Eye (tissue), 1 donor: Measurements from ENCODE around the gene OPN1SW.

ENCODE experiments used
- DNase-seq: peaks from one replicate; pipeline ENCODE4 v3.0.0-alpha.2; 2015

OPN1SW gene

DNA sequence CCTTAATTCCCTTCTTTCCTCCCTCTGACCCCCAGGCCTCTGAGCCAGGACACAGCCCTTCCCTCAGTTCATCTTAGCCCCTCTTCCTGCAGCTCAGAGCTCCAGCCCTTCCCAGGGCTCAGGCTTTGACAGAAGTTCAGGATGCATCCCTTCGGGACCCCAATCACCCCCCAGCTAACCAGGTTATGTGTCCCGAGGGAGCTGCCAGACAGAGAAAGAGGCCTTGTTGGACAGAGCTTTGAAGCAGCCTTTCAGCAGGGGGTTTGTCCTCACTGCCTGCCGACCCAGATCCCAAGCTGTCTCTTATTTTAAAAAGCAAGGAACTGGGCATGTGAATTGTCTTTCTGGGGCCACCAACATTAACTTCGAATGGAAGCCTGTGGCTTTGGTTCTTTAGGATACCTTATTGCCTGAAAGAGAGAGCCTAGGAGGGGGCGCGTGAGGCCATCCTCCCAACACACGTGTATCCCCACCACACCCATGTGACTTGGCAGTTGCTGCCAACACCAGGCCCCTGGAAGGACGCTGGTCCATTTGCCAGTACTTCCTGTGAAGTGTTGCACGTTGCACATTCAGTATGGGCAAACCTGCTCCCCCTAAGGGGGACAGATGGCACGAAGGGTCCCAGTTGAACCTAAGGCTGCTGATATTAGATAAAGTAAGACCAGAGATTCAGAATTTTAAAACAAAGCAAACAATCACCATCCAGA is 17.0 kb upstream of the OPN1SW start:
- DNase-seq: no peak

DNA sequence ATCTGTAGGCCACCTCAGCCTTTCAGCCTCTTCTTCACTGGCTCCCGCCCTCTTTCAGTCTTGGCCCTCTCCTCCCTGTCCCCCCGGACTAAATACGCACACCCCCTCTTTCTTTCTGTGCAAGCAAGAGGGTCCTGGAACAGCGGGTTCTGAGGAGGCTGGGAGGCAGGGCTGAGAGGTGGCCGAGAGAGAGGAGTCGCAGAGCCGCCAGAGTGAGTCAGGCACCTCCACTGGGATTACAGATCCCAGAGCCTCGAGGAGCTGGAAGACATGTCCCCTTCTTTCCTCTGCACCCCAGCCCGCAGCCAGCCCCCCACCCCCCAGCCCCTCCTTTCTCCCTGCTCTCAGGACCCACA is 16.4 kb upstream of the OPN1SW start:
- DNase-seq: no peak

DNA sequence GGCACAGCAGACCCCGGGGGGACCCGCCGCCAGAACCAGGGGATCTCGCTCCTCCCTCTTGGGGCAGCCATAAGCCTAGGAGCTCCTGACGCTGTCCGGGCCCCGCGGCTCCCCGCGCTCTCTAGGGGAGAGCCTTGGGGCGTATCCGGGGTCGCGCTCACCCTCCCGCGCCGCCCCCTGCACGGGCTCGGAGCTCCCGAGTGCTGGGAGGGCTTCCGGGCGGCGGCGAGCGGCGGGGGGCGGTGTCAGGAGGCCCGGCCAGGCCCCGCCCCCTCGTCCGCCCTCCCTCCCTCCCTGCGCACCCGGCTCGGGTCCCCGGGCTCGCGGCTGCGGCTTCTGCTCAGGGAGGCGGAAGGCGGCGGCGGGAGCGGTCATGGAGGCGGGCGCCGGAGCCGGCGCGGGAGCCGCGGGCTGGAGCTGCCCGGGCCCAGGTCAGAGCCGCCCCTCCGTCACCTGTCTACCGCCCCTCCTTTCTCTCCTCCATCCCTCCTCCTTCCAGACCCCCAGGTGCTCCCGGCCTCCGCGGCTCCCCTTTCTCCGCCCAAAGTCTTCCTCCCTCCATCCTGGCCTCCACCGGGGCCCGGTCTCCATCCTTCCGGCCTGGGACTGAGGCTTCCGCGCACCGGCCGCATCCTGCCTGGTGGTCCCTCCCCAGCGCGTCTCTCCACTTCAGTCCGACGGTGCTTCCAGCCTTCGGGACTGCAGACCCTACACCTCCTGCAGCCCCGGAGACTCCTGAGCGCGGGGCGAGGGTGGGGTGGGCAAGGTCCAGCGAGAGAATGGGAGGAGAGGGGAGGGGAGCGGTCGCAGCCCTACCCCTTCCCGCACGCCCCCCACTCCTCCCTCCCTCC is 15.8 kb upstream of the OPN1SW start, which contains the start of gene CCDC136:
TSS of gene CCDC136 (plus strand) at position 848 of the 851 bp plus-strand sequence. CDS start 444 bp downstream, outside the sequence.
- peak; percentile 82 for DNase-seq

DNA sequence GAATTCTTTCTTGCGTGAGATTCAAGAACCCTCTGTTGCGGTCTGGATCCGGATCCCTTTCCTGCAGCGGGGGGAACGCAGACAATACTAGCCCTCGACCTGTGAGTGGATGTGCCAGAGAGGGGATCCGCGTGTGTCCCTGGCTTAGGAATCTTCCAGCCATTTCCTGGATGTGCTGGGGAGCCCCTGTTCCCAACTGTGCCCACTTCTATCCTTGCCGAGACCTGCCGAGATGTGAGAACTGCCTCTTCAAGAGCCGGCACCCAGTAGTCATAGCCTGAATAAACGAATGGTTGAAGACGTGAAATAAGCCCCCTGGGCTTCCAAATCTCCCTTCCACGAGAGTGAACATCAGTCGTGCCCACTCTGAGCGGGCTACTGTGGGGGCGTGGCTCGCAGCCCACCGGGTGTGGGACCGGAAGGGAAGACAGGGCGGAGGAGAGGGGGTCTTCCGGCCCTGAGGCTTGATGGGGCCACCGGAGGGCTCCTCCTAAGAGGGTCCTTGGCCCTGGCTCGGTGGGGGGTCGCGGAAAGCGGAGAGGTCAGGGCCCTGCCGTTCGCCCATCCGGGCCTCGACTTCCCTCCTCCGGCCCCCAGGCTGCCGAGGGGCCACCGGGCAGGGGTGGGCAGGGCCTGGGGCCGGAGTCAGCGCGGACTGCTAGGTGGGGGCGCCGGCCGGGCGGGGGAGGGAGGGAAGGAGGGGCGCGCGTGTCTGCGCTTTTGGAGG is 14.9 kb upstream of the OPN1SW start:
- peak; percentile 81 for DNase-seq

DNA sequence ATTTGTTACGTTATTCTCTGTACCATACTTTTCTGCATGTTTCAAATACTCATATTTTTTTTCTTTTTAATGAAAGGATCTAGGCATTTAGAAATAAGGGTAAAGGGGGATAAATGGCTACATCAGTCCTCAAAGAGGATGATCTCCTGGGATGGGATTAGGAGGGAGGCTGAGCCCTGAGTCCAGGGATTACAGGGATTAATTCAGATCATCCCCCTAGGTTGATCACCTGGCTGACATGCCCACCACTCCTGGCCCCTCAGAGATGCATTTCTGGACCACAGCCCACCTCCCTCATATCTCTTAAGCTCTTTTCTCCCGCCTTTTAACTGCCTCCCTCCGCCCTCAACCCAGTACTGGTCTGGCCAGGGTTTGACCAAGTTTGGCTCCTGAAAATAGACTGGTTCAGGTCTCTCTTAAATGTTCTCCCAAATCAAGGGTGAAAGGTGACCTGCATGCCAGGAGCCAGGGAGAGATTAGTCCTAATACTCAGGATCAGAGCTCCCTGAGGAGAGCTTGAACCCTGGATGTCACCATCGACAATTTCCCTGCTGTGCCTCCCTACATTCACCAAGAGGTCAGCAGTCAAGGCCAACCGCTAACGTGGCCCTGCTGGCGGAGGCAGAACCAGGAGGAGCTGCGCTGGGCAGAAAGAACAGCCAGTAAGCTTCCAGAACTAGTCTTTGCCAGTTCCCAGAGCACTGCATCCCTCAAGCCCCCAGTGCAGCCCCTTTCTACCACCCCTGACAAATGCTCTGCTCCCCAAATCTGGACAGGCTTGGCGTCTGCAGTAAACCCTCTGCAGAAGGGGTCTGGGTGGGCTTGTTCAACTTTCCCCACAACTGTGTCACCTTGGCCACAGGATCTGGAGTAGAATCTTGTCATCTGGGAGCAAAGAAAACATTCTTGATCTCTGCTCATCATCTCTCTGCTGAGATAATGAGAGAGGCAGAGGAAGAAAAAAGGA is 13.1 kb upstream of the OPN1SW start:
- DNase-seq: no peak

DNA sequence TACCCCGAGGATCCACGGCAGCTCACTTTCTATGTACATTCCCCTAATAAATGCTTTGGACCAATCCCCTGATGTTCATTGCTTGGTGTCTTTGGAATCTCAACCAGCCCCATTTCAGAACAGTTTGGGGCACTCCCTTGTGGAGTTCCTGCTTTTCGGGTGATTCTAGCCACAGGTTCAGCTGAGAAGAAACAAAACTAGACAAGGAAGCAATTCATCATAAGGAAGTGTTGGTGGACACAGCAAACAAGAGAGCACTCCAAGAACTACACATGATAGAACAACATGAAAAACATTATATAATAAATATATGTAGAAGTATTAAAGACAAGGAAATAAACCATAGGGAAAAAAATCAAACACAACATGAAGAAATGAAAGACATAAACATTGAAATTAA is 10.1 kb upstream of the OPN1SW start:
- DNase-seq: no peak

DNA sequence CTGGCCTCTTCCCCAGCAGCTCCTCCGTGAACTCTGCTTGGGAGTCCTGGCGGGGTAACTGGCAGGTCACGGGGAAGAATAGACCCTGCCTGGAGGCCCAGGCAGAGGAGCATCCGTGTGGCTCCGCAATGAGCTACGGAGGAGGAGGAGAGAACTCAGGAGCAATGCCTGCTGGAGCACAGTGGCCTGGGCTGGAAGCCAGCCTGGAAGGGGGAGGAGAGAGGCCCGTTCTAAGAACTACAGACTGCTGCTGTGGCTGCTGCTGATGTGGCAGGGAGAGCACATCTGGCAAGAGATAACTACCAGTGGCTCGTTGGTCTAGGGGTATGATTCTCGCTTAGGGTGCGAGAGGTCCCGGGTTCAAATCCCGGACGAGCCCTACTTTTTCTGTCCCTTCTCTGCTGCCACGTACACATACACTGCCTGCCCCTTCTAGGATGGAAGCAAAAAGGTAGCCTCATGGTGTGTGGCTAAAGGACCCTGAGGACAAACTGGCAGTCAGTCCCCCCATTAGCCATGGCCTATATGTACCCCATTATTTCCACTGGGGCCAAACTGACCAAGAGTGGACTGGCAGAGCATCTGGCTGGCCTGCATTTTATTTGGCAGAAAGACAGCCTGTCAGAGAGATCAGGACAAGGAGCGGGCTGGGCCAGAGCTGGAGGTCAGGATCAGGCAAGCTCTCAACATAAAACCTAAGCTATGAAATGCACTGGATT is 7.7 kb upstream of the OPN1SW start:
- DNase-seq: peak; percentile 72

DNA sequence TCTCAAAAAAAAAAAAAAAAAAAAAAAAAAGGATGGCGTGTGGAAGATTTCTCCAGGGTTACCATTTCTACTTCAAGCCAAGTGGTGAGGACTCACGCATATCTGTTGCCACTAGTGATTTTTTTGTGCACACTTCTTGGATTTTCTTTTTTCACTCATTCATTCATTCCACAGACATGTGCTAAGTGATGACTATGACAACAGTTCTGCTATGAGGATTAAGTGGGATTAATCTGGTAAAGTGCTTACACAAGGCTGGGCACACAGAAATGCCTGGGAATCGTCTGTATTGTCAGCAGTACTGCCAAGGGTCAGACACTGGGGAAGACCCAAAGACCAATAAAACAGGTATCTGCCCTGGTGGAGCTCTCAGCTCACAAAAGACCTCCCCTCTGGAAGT is 6.3 kb upstream of the OPN1SW start:
- no peak for DNase-seq

DNA sequence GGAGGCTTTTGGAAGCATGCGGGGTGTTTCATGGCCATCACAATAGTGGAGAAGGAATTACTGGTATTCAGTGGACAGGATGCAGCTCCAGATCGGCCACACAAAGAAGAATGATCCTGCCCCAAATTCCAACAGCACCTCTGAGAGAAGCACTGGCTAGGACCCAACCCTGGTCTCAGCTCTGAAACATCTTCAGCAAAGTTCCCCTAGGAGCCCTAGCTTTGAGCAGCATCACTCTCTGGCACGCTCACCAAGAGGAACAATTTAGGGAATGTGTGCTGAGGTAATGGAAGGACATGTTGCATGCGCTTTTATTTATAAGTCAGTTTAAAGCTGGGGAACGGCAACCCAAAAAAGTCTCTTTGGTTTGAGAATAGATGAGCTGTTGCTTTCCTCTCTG is 5.5 kb upstream of the OPN1SW start:
- DNase-seq: no peak

DNA sequence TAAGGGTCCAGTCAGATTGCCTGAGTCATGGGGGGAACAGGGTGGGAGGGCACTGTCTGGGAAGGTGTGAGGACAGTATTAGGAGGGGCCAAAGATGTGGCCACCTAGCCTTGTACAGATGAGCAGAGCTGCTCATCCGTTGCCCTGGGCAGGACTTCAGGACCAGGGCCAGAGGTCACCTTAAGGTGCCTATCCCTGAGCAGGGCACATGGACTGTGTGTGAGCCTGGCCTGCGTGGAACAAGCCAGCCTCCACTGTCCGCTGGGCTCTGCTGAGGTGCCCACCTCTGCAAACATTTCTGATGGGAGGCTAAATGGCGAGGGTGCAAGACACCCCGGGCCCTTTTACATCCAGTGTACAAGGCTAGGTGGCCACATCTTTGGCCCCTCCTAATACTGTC is 3.4 kb upstream of the OPN1SW start:
- DNase-seq: no peak

DNA sequence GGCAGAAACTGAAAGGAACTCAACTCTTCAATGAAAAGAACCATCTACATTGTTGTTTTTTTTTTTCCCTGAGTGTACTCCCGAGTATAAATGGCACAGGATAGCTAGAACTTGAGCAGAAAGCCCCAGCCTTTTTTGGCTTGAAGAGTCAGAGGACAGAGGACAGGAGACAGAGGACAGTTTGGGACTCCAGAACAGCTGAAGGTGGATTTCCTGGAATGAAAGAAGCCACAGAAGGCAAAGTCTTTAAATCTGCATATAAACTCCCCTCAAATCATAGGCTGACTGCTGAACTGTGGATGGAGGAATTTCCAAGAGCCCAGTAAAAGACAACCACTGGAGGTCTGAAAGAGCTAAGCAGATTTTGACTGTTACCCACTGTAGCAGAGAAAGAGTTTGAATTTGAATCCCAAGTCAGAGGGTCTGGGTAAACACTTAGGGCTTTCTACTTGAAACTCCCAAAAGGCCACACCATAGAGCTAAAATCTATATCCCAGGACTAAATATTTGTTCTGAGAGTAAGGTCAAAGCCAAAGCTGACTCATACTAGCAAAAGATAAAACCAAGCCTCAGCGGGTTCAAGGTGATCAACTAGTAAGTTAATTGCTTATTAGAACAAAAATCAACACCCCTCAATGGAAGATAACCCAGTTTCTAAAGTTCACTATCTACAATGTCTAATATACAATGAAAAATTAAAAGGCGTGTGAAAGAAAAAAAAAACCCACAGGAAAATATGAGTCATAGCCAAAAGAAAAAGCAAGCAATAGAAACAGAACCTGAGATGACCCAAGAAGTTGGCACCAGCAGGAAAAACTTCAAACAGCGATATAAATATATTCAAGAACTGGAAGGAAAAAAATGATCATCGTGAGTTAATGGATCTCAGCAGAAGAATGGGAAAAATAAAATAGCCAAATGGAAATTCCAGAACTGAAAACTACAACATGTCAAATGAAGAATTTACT is 1.8 kb upstream of the OPN1SW start:
- no peak for DNase-seq

DNA sequence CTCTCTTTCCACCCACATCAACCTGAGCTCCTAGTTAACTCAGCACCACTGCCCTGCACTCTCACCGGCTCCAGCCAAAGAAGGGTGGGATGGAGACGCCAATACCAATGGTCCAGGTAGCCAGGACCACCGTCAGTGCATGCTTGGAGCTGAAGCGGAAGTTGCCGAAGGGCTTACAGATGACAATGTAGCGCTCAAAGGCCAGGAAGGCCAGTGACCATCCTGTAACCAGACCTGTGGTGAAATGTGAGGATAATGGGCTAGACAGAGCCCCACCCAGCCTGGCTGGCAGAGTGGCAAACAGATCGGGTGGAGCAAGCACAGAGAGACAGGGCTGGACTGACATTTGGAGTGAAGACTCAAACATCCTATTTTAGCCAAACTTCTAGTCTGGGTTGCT is 673 bp downstream of the OPN1SW start:
- DNase-seq: no peak

DNA sequence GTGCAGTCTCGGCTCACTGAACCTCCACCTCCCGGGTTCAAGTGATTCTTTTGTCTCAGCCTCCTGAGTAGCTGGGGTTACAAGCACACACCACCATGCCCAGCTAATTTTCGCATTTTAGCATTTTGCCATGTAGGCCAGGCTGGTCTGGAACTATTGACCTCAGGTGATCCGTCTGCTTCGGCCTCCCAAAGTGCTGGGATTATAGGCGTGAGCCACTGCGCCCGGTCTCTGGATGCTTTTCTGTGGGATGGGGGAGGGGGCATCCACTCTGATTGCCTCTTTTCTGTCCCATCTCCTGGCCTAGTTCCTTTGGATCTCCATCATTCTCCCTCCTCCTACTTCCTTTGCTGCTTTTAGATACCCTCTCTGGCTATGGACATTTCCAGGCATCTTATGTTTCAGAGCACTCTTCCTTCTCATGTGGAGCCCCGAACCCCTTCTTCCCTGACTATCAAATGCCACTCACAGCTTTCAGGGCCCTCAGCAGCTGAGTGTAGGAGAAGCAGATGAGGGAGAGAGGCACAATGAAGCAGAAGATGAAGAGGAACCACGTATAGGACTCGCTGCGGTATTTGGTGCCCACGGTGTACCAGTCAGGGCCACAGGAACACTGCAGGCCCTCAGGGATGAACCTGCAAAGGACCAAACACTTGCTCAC is 1.4 kb downstream of the OPN1SW start:
- no peak for DNase-seq

DNA sequence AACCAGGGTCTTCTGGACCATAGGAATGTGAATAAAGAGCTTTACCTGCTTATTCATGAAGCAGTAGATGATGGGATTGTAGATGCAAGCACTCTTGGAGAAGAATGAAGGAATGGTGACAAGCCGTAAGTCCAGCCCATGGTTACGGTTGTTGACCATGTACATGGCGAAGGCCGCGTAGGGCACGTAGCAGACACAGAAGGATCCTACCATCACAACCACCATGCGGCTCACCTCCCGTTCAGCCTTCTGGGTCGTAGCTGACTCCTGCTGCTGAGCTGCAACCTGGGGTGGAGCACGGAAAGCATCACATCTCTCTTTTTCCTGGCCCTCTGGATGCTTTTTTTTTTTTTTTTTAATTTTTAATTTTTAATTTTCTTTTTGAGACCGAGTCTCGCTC is 2.0 kb downstream of the OPN1SW start:
- DNase-seq: no peak

DNA sequence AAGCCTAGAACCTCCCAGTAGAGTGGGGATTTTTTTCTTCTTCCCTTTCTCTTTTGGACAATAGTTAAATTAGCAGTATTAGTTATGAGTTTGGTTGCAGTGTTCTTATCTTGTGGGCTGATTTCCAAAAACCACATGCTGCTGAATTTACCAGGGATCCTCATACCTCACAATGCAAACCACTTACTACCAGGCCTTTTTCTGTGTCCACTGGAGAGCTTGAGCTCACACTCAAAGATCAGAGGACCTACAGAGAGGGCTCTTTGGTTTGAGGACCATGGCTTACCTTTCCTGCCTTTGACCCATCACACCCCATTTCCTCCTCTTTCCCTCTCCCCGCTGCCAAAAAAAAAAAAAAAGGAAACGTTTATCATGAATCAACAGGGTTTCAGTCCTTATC is 5.4 kb downstream of the OPN1SW start:
- no peak for DNase-seq

DNA sequence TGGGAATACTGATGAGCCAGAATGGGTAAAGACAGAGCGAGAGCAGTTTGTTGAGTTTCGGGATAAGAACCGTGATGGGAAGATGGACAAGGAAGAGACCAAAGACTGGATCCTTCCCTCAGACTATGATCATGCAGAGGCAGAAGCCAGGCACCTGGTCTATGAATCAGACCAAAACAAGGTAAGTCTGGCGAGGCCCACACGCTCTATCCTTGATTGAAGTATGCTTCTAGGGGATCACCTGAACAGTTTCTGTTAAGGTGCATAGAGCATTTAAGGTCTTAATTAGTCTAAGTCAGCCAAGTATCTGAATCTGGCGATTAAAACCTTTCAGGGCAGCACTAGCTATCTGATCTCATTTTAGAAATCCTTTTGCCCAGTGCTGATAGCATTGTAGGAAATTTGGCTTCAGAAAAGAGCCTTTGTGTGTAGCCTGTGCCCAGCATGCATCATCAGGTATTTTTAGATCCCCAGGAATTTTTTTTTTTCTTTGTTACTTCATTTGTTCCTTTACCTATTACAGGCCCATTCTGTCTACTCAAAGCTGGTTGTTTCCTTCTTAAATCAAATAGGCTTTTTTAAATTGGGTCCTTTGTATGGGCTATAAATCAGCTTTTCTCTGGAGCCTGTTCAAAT is 8.0 kb downstream of the OPN1SW start:
- no peak for DNase-seq

DNA sequence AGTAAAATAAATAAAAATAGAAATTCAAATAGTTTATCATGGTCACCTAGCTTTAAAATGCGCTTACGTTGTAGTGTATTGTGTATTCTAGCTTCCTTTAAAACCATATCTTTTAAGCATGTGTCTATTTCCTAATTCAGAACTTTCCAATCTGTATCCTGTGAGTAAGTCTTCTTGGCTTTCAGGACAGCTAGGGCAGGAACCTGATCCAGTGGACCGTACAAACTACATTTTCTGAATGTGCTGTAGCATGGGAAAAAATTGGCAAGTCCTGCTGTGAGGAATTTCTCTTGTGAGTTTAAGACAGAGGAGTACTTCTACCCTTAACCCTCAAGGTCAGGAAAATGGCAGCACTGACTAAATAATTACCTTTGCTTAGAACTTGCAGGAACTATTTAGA is 12.1 kb downstream of the OPN1SW start:
- DNase-seq: no peak

DNA sequence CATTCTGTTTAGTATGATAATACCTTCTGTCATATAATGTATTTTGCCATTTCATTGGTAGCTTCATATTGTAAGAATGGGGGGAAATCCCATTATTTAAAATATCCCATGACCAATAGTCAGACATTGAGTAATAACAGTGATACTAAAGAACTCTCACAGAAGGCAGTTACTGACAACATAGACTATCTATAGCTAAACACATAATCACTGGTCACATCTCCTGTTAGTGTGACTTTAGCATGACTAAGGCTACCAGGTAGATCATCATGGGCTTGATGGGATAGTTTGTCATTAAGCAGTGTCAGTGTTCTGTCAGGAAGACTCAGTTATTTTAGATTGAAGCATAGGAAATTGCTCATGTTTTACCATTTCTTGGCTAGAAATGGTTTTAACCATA is 16.4 kb downstream of the OPN1SW start:
- no peak for DNase-seq

DNA sequence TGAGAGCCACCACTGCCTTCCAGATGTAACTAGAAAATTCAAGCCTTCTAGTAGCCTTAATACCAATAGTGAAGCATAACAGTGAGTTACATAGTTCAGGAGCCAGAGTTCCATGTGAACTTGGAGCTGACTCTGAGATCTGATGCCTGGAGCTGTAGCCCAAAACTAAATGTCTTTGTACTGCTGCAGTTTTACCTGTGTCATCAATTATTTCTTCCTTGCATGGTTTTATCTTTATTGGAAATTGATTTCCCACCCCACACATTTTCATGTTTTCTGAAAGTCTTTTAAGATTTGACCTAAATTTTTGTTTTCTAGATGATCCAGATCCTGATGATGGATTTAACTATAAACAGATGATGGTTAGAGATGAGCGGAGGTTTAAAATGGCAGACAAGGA is 17.0 kb downstream of the OPN1SW start:
- no peak for DNase-seq

DNA sequence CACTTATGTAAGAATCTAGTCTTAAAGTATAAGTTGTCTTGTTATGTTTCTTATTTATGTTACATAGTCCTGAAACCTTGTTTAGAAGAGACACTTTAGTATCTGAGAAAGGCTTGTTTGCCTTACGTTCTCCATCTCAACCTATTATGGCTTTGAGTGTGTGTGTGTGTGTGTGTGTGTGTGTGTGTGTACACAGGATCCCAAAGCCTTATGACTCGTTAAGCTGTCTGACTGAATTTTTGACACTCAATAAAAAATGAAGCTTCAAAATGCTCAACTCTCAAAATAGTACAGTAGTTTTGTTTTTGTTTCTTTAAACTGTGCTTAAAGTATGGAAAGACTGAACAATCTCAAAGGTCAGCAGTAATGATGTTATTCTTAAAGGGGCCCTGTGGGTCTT is 18.4 kb downstream of the OPN1SW start:
- no peak for DNase-seq
